ENCODE data around the gene LDLRAD4.

LDLRAD4 gene

DNA sequence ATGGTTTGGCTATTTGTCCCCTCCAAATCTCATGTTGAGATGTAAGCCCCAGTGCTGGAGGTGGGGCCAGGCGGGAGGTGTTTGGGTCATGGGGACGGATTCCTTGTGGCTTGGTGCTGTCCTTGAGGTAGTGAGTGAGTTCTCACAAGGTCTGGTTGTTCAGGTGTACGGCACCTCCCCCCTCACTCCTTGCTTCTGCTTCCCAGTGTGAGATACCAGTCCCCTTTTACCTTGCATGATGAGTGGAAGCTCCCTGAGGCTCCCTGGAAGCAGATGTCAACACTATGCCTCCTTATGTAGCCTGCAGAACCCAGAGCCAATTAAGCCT is 232.6 kb downstream of the LDLRAD4 start:
- intact Hi-C loops (cut with DNase I), result no loop called here
- DNase-seq, result peak in 8 of 42 donors; percentile 5 to 38 (median 24)

DNA sequence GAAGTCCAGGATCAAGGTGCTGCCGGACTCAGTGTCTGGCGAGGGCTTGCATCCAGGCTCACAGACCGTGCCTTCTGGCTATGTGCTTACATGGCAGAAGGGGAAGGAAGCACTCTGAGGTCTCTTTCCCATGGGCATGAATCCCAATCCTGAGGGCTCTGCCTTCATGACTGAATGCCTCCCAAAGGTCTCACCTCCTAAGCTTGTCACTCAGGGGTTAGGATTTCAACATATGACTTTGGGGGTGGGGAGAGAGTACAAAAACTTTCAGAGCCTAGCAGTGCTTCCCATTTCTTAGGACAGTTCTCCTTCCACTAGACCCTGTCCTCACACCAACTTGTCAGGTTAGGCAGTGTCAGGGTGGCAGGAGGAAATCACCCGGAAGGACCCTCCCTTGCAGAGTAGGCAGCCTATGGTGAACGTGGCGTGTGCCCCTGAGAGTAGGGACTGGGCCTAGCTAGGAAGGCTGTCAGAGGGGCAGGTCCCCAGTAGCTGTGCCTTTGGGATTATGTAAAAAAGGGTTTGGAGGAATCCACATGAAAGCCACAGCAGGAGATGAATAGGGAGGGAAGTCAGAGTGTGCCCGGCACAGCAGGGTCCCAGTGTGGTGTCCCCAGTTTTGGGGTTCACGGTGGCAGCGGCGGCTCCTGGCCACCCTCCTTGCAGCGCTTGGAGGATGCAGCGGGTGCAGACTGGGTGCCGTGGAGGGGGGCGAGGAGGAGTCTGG is 233.3 kb downstream of the LDLRAD4 start:
- intact Hi-C loops (cut with DNase I), result no loop called here
- peak in 10 of 42 donors; percentile 2 to 46 (median 19) for DNase-seq

DNA sequence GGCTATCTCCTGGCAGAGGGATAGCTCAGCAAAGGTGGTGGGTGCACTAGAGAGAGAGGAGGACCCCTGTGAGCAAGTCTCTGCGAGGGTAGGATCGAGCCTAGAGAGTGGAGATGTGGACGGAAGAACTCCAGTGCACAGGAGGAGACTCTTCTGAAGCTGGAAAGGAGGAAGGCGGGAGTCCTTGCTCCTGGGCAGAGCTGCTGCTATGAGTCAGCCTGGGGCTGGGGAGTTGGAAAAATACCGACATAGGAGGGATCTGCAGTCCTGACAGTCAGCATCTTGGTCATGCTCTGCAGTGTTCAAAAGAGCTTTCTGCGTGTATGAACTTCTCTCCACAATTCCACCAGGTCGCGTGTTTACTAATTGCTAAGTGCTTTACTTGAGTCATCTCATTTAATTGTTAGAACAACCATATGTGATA is 233.8 kb downstream of the LDLRAD4 start:
- peak in 23 of 42 donors; percentile 12 to 86 (median 60) for DNase-seq
- intact Hi-C loops (cut with DNase I), result no loop called here

DNA sequence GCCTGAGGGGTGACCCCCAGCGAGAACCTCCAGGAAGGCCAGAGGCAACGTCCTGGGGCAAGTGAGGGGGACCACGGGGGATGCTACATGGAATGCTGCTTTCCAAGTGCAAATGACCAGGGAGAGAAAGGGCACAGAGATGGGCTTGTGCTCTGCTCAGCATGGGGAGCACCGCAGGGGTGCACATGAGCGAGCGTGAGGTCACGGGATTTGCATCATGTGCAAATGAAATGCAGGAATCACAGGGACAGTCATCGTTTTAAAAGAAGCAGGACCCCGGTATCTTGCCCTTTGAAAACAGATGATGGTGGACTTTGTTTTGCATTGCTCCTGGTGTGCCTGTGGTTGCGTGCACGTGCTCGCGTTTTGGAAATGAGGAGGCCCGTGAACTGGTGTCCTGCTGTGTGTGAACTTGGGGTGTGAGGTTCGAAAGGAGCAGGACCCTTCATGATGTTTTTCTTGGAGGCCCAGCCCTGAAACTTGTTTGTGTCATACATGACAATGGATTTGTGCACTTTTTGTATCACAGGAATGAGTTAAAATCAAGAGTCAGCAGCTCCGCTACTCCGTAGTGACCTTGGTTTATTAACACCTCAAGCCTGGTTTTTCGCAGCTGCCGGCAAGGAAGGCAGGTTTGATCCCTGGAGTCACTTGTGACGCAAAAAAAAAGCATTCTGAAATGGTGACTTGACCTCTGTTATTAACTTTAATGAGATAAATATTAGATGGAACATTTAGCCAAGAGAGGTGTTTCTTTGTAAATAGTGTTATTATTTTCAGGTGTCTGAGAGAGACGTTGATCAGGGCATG is 234.5 kb downstream of the LDLRAD4 start:
- peak in 11 of 42 donors; percentile 7 to 41 (median 22) for DNase-seq
- intact Hi-C loops (cut with DNase I), result no loop called here

DNA sequence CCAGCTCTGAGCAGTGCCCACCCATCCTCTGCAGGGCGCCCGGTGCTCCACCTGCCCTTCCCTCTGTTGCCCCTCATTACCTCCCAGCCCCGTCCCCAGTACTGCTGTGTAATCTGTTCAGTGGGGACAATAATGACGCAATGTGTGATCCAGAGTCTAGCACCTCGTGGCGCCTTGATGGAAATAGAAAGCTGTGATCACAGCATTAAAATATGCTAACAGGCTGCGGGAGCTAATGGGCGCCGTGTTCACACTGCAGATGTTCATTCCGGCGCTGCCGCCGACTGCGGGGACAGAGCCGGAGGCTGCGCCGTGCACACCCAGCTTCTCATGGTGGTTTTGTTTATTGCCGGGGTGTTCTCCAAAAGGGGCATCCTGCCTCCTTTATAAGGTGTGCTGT is 235.2 kb downstream of the LDLRAD4 start:
- DNase-seq, result peak in 39 of 42 donors; percentile 32 to 84 (median 67)
- intact Hi-C loops (cut with DNase I), result no loop called here

DNA sequence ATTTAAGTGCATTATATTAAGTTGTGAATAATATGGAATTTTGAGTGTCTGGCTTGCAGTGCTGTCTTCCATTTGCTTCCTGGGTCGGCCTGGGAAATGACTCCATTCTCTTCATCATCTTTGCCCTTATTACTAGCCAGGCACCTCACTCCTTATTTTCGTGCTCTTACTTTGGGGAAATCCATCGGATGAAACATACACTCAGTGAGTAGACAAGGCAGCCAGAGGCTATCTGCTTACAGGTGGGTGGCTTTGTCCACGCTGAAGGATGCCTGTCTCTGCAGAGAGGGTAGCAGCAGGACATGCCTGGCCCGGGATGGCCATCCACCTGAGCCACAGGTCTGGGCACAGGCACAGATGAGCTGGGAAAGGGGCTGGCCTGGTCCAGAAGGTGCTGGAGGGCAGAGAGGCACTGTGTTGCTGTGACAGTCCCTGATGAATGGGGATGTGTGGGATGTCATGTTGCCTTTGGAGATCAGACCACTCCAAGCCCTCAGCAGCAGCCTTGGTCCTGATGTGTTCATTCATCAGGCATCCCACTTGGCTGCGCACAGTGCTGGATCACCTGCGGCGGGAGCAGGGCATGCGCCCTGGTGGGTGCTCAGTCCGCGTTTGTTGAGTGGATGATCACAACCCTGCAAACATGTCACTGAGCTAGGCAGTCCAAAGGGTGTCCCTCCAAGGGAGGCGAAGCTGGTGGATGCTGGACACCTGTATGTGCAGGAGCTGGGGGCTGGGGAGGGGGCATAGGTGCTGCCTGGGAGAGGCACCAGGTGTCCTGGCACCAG is 236.0 kb downstream of the LDLRAD4 start:
- peak in 7 of 42 donors; percentile 8 to 38 (median 24) for DNase-seq
- intact Hi-C loops (cut with DNase I), result no loop called here

DNA sequence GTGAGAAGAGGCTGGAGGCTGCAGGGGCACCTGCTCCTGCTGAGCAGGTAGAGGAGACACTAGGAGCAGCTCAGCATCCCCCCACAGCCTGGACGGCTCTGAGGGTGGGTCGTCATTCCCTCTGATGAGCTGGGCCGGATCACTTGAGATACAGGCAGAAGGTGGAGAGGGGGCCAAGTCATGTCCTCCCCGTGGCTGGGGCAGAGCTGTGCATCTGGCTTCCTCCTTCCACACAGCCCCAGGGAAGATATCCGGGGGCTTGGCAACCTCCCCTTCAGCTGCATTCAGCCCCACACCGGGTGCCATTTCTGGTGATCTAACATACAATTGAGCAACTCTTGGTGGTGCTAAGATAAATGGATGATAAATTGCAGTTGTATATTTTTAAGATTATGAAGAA is 236.9 kb downstream of the LDLRAD4 start:
- peak in 4 of 42 donors; percentile 9 to 47 (median 27) for DNase-seq
- intact Hi-C loops (cut with DNase I), result no loop called here

DNA sequence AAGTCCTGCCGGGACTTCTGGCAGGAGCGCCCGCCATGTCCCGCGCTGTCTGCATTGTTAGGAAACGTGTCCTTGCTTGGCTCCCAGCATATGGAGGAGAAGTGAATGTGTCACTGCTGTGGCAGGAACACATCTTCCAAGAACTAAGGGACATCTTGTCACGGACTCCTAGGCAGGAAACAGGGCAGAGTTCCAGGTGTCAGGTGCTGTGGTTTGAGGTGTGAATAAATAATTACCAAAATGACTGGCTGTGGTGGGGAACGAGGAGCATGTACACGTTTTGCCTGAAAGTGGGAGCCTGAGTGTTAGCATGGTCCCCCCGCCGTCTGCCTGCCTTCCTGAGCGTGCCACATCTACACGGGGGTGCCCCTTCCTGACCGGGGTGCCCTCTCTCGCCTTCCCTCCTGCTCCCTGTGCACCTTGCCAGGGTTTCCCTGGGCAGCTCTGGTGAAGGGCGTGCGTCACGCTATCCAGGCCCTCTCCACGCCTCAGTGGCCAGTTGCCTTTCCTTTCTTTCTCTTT is 237.5 kb downstream of the LDLRAD4 start:
- DNase-seq, result peak in 7 of 42 donors; percentile 14 to 45 (median 27)
- intact Hi-C loops (cut with DNase I), result no loop called here

DNA sequence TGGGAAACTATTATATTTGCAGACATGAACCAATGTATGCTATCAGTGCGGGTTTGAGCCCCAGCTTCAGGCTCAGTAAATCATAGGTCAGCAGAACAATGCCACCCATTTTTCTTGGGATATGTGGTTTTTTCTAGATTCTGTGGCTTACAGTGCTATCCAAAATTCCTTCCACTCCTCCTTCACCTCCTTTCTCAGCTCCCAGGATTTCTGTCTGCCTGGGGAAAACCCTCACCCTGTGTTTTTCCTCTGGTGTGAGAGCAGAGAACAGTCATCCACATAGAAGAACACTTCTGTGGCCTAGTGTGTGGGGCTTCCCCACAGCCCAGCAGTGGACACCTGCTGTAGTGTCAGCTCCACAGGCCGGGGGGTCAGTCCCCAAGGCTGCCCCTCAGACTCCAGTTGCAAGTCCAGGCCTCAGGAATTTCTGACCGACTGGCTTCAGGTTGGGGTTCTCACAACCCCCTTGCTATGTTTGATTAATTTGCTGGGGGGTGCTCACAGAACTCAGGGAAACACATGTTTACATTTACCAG is 238.2 kb downstream of the LDLRAD4 start:
- peak in 8 of 42 donors; percentile 5 to 30 (median 20) for DNase-seq
- intact Hi-C loops (cut with DNase I), result no loop called here

DNA sequence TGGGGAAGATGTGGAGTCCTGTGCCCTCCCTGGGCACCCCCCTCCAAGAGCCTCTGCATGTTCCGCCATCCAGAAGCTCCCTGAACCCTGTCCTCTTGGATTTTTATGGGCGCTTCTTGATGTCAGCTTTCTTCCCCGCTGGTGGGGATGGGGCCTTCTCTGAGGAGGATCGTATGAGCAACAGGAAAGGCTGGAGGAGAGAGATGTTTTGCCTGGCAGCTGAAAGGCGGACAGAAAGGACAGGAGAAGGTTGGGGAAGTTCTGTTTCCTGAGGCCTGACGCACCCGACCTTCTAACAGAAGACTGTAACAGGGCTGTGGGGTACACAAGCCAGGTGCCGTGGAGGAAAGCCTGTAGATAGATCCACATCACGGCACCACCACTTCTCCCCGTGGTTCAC is 238.8 kb downstream of the LDLRAD4 start:
- intact Hi-C loops (cut with DNase I), result no loop called here
- peak in 12 of 42 donors; percentile 4 to 41 (median 18) for DNase-seq

DNA sequence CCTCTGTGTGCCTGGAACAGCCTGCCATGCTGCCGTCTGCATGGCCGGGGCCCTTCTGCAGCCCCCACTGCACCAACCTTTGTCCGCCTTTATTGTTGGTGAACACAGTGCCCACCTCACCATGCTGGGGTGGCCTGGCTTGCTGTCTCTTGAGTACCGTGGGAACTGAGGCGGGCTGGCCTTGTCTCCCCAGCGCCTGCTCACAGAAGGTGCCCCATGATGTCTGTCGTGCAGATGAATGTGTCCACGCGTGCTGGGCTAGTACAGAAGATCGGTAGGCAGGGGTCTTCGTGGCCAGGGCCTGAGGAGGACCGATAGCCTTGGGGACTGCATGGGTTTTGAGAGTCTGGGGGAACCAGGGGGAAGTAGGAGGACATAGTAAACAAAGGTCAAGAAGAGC is 242.4 kb downstream of the LDLRAD4 start:
- peak in 6 of 42 donors; percentile 10 to 35 (median 22) for DNase-seq
- intact Hi-C loops (cut with DNase I), result no loop called here

DNA sequence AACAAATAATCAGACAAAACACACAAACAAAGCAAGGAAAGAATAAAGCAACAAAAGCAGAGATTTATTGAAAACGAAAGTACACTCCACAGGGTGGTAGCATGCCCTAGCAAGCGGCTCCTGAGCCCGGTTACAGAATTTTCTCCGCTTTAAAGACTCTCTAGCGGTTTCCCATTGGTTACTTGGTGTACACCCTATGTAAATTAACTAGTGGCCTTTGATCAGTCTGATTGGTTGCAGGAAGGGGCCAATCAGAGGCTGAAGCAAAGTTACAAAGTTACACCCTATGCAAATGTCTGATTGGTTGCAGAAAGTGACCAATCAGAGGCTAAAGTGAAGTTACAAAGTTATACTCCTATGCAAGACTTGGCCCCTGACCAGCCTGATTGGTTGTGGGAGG is 242.9 kb downstream of the LDLRAD4 start:
- intact Hi-C loops (cut with DNase I), result no loop called here

DNA sequence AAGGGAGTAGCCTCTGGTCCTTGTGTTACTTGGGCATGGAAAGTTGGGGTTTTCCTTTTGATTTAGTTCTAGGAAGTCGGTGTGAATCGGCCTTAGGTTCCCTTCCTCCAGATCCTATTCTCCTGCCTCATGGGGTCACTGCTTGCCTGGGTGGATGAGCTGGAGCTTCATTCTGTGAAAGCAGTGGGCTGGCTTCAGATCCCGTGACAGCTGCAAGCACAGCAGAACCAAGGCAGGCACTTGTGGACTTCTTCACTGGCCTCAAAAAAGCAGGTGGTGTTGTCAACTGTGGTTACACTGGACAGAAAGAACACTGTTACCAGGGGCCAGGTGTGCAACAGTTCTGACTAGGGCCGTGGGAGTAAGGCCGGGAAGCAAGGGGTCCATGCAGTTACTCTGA is 243.4 kb downstream of the LDLRAD4 start:
- intact Hi-C loops (cut with DNase I), result no loop called here
- DNase-seq, result peak in 6 of 42 donors; percentile 9 to 38 (median 28)

More for the DNA sequence above, 242.9 kb downstream of the LDLRAD4 start:
- DNase-seq, result peak in 3 of 42 donors; percentile 4 to 8 (median 7)

DNA sequence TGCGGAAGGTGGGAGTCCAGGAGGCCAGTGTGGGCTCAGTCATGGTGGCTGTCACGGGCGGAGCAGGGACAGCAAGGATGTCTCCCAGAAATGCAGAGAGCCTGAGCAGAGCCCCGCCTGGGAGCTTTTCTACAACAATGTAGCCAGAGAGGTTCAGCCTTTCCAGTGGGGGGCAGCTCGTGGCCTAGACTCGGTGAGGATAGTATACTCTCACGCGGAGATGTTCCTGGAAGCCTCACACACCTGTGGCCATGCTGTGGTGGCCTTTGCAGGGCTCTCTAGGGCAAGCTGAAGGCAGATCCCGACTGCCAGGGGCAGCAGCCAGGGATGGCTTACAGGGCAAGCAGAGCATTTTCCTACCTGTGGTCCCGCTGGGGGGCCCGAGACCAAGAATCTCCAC is 244.1 kb downstream of the LDLRAD4 start:
- peak in 7 of 42 donors; percentile 4 to 40 (median 17) for DNase-seq
- intact Hi-C loops (cut with DNase I), result no loop called here

DNA sequence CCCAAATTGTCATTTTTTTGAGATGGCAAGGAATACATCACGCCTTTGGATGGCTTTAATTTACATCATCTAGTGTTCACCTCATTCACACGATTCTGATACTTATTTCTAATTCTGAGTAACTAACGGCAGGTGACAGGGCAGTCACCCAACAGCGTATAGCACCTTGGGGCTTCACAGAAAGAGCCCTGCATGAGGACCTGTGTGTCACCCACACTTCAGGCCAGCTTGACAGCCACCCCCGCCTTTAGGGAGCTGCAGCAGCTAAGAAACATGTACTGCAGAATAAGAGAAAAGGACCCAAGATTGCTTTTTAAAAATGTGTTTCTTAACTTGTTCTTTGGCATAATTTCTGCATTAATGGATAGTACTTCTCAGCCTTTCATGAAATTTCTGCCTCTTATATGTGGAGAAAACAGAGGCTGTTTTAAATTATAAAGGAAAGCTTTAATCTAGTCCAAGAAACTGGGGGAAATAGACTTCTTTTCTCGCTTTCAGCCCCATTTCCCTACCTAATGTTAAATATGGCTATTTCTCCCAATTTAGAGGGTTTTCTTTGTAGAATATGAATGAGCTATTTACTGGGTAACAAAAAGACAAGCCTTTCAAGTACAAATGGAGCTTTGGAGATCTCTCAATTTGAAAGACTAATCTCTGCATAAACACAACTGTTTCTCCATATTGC is 245.1 kb downstream of the LDLRAD4 start:
- peak in 10 of 42 donors; percentile 18 to 69 (median 44) for DNase-seq
- intact Hi-C loops (cut with DNase I), result no loop called here

DNA sequence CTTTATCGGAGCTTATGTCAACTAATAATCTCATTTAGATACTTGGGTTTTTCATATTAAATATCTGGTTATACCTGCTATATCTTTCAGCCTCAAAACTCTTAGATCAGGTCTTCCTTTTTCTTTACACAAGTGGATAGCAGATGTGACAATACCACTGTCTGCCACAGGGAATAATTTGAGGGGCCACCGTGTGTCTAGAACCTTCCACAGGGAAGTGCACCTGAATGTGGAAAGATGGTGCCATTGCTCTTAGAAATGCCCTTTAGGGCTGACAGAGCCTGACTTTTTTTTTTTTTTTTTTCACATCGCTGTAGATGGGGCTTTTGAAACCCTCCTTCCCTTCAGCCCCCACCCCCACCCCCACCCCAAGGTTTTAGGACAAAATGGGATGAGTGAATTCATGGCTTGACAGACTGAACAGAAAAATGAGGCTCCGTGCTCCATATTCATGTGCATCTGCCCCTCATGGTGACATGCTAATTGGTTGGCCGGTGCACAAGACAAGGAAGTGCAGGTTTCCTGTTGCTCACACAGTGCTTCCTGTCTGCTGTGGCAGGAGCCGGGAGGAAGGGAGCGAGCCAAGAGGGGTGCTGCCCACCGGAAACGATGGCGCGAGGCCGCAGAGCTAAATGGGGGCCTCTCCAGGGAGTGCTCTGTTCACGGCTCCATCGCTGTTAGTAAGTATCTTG is 246.0 kb downstream of the LDLRAD4 start:
- intact Hi-C loops (cut with DNase I), result no loop called here
- DNase-seq, result peak in 23 of 42 donors; percentile 17 to 68 (median 53)

DNA sequence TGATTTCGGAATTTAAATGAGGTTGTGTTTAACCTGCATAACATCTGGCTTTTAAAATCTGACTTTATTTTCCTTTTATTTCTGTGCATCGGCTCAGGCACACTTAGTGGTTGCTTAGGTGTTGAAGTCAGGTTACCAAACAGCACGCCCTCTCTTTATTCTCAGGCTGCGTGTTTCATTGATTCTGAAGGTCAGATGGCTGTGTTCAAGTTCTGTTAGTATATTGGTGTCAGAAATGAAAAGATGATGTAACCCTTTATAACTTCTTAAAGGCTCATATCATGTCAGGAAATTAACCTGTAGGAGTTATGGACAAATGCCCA is 246.5 kb downstream of the LDLRAD4 start:
- intact Hi-C loops (cut with DNase I), result no loop called here
- no peak for DNase-seq

DNA sequence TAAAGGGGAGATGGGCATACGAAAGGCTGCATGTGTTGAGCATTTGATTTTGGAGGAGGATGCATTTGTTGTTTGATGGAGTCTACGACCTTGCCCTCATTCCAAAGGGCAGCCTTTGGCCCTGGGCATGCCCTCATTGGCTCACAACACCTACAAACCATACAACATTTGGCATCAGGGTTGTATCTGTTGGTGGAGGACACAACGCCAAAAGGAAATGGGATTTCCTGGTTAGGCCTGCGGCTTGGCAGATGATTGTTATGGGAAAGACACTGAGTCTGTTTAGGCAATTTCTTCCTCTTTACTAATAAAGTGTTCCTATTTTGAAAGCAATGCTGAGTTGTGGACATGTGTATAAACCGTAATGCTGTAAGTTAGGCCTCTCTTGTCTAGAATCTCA is 246.9 kb downstream of the LDLRAD4 start:
- peak in 6 of 42 donors; percentile 11 to 37 (median 24) for DNase-seq
- intact Hi-C loops (cut with DNase I), result no loop called here
